ENCODE results near the gene PXYLP1.

DNA sequence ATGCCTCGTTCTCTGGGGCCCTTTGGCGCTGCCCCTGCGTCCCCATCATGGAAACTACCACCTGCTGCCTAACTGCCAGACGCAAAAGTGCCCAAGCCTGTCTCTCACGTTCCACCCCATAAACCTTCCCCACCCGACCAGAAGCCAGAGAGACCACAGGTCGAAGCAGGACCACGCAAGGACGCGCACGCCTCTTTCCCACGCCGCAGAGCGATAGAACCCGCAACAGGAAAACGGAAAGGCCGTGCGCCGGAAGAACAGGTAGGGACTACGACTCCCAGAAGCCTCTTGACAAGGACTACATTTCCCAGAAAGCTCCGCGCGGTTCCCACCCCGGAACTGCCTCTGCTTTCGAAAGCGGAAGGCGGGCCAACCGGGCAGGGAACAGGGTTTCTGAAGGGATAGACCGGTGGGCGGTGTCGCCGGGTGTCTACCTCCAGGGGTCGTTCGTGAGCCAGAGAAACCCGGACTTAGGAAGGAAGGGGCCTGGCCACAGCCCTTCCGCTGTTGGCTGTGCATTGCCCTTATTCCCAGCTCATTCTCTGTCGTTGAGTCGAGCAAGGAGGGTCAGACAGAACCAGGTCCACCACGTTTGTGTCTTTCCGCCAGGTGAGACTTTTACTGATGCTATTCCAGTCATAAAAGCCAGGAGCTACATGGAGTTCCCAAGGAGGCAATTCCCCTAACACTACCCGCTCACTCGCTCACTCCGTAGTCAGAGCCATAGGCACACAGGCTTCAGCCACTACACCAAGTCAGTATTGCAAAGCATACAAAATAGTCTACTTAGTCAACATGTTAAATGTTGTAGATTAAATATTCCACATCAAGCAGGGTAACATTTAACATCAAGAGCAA lies 80.1 kb downstream of the PXYLP1 start:
- TF ChIP-seq CTCF (conservative IDR thresholded peaks at IDR 0.05; ENCODE audit: low read depth, low read length) (peak; percentile 82), EZH2 (IDR thresholded peaks at IDR 0.05; ENCODE audit: borderline replicate concordance, low read depth, low read length, poor library complexity, severe bottlenecking) (no peak)

Data from A673 (cell line).